Tibial nerve (tissue), 3 donors: Measurements from ENCODE around the gene AXDND1.

Source experiments
- POLR2A ChIP-seq, 2 donors: fragments of 450-650 bp; IDR thresholded peaks; one replicate each; pipeline ENCODE4 v1.6.1; 2017; ENCODE audit warnings: antibody characterized with exemption in 2 of 2, mild to moderate bottlenecking in 2 of 2, moderate library complexity in 2 of 2
- TF ChIP-seq, protein P1 (sequence below), 5 experiments: fragments of 200-600 bp in 3 of 5; fragments of 450-650 bp in 2 of 5; sonication (generic) in 3 of 5; IDR thresholded peaks; one replicate each; pipeline ENCODE4 v1.5.1; 2016 to 2019; ENCODE audit warnings: antibody characterized with exemption in 5 of 5, mild to moderate bottlenecking in 3 of 5, moderate library complexity in 2 of 5

DNA sequence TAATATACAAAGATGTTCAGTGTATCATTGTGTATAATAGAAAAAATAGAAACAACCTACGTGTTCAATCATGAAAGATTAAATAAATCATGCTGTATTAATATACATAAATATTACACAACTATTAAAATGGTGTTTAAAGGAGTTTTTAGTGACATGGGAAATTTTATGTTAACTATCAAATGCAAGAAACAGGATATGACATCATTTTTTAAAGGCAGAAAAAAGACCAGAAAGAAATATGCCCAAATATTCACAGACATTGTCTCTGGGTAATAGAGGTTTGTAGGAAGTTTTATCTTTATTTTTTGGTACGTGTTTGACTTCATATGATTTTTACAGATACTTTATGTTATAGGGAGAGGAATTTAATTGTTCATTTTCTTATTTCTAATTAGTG is 176.0 kb downstream of the AXDND1 start:
- TF ChIP-seq, protein P1, sequence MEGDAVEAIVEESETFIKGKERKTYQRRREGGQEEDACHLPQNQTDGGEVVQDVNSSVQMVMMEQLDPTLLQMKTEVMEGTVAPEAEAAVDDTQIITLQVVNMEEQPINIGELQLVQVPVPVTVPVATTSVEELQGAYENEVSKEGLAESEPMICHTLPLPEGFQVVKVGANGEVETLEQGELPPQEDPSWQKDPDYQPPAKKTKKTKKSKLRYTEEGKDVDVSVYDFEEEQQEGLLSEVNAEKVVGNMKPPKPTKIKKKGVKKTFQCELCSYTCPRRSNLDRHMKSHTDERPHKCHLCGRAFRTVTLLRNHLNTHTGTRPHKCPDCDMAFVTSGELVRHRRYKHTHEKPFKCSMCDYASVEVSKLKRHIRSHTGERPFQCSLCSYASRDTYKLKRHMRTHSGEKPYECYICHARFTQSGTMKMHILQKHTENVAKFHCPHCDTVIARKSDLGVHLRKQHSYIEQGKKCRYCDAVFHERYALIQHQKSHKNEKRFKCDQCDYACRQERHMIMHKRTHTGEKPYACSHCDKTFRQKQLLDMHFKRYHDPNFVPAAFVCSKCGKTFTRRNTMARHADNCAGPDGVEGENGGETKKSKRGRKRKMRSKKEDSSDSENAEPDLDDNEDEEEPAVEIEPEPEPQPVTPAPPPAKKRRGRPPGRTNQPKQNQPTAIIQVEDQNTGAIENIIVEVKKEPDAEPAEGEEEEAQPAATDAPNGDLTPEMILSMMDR (IDR thresholded peaks at IDR 0.05): no peak
- TF ChIP-seq POLR2A (IDR thresholded peaks at IDR 0.05): no peak
